IMR-90 (cell line): ENCODE measurements around the gene PITPNC1. TPM values are rescaled to one million over a fixed set of nuclear protein-coding genes. Genes with fewer than 3 reads are reported as not detected.

Experiments
- ATAC-seq: fragments of 200-7000 bp; cut with Tn5 transposase; 2 replicates; pipeline ENCODE4 v1.9.1; 2020; ENCODE audit warnings: low read depth, mild to moderate bottlenecking, moderate library complexity
- BruUV-seq: library from RNA; stranded (reverse); fragments of 400-500 nt; replicated peaks from 2 replicates; lab custom pipeline; 2021; lab: Mats Ljungman, UMichigan
- CTCF ChIA-PET: fragments of 300-600 bp; formaldehyde crosslinking; extraction: SDS; loops from one replicate; lab custom pipeline; 2021; ENCODE audit warnings: antibody characterized with exemption; lab: Yijun Ruan, JAX
- POLR2A ChIA-PET: fragments of 300-600 bp; sonication (Branson Sonifier 250); formaldehyde crosslinking; loops from one replicate; lab custom pipeline; 2022; ENCODE audit warnings: antibody characterized with exemption; ENCODE audit not compliant: unreplicated experiment; lab: Charles Lee
- DNase-seq: peaks from one replicate; pipeline ENCODE4 v3.0.0; 2013
- H2AFZ ChIP-seq: replicated peaks from 2 replicates; pipeline ENCODE3; 2013; ENCODE audit warnings: low read length, mild to moderate bottlenecking; ENCODE audit not compliant: poor library complexity
- H2AK5ac ChIP-seq: 2 replicates; pipeline ENCODE4 v1.6.1; 2013; ENCODE audit warnings: low read depth, low read length, inconsistent platforms
- H2AK9ac ChIP-seq: replicated peaks from 2 replicates; pipeline ENCODE3; 2013; ENCODE audit warnings: mild to moderate bottlenecking, low read depth, low read length, moderate library complexity; ENCODE audit not compliant: poor library complexity
- H2BK120ac ChIP-seq: 2 replicates; pipeline ENCODE4 v1.6.1; 2013; ENCODE audit warnings: low read depth, low read length, inconsistent platforms
- H2BK15ac ChIP-seq: 3 replicates; pipeline ENCODE4 v1.6.1; 2013; ENCODE audit warnings: low read depth, low read length, inconsistent platforms
- H2BK20ac ChIP-seq: 2 replicates; pipeline ENCODE4 v1.6.1; 2013; ENCODE audit warnings: low read depth, mild to moderate bottlenecking, inconsistent platforms, low read length, moderate library complexity
- H2BK5ac ChIP-seq: 2 replicates; pipeline ENCODE4 v1.6.1; 2013; ENCODE audit warnings: mild to moderate bottlenecking, low read depth, low read length, inconsistent platforms; ENCODE audit not compliant: poor library complexity, severe bottlenecking
- H3K14ac ChIP-seq: replicated peaks from 2 replicates; pipeline ENCODE4 v1.6.1; 2013; ENCODE audit warnings: low read depth, low read length, inconsistent platforms
- H3K18ac ChIP-seq: 2 replicates; pipeline ENCODE4 v1.6.1; 2013; ENCODE audit warnings: low read depth, low read length, control low read depth
- H3K23ac ChIP-seq: 2 replicates; pipeline ENCODE4 v1.6.1; 2013; ENCODE audit warnings: low read depth, low read length, inconsistent platforms
- H3K27ac ChIP-seq: 2 replicates; pipeline ENCODE4 v1.5.1; 2013; ENCODE audit warnings: mild to moderate bottlenecking, control low read depth, low read length; ENCODE audit not compliant: insufficient read depth
- H3K27me3 ChIP-seq: 2 replicates; pipeline ENCODE4 v1.6.1; 2013; ENCODE audit warnings: low read length; ENCODE audit not compliant: control insufficient read depth, insufficient read depth
- H3K36me3 ChIP-seq: 2 replicates; pipeline ENCODE4 v1.6.1; 2013; ENCODE audit warnings: low read length, mixed read lengths; ENCODE audit not compliant: control insufficient read depth, insufficient read depth
- H3K4ac ChIP-seq: 2 replicates; pipeline ENCODE4 v1.6.1; 2013; ENCODE audit warnings: low read depth, low read length, inconsistent platforms
- H3K4me1 ChIP-seq: 2 replicates; pipeline ENCODE4 v1.6.1; 2013; ENCODE audit warnings: low read length, mixed read lengths; ENCODE audit not compliant: control insufficient read depth, insufficient read depth
- H3K4me2 ChIP-seq: 2 replicates; pipeline ENCODE4 v1.6.1; 2013; ENCODE audit warnings: low read depth, mild to moderate bottlenecking, control low read depth, low read length, moderate library complexity
- H3K4me3 ChIP-seq: 2 replicates; pipeline ENCODE4 v1.5.1; 2013; ENCODE audit warnings: low read depth, mild to moderate bottlenecking, control low read depth, low read length, moderate library complexity; ENCODE audit not compliant: insufficient read depth
- H3K56ac ChIP-seq: 2 replicates; pipeline ENCODE4 v1.6.1; 2013; ENCODE audit warnings: low read length, inconsistent platforms; ENCODE audit not compliant: insufficient read depth; ENCODE audit errors: extremely low read depth
- H3K79me1 ChIP-seq, 2 experiments: 2 replicates each; pipeline ENCODE4 v1.6.1; 2013; ENCODE audit warnings: low read length in 2 of 2, inconsistent platforms in 1 of 2, low read depth in 1 of 2
- H3K9ac ChIP-seq: 2 replicates; pipeline ENCODE4 v1.6.1; 2013; ENCODE audit warnings: low read depth, low read length, control low read depth
- H3K9me1 ChIP-seq: 2 replicates; pipeline ENCODE4 v1.6.1; 2013; ENCODE audit warnings: low read length, inconsistent platforms; ENCODE audit not compliant: insufficient read depth
- H3K9me3 ChIP-seq: 2 replicates; pipeline ENCODE4 v1.6.1; 2013; ENCODE audit warnings: low read length; ENCODE audit not compliant: control insufficient read depth, insufficient read depth
- H4K20me1 ChIP-seq: 2 replicates; pipeline ENCODE4 v1.6.1; 2013; ENCODE audit warnings: low read length, inconsistent platforms; ENCODE audit not compliant: insufficient read depth
- H4K5ac ChIP-seq: 2 replicates; pipeline ENCODE4 v1.6.1; 2013; ENCODE audit warnings: mild to moderate bottlenecking, low read depth, low read length, control low read depth
- H4K8ac ChIP-seq, 2 experiments: 2 replicates each; pipeline ENCODE4 v1.6.1; 2013; ENCODE audit warnings: low read depth in 2 of 2, low read length in 2 of 2, control low read depth in 1 of 2, inconsistent platforms in 1 of 2
- H4K91ac ChIP-seq: 2 replicates; pipeline ENCODE4 v1.6.1; 2013; ENCODE audit warnings: low read depth, low read length, inconsistent platforms; ENCODE audit not compliant: insufficient read depth
- BHLHE40 ChIP-seq: fragments of 150-350 bp; IDR thresholded peaks from 2 replicates; pipeline ENCODE4 v1.6.1; 2016; ENCODE audit warnings: mild to moderate bottlenecking, low read depth, low read length
- CEBPB ChIP-seq: IDR thresholded peaks from 2 replicates; pipeline ENCODE4 v1.6.1; 2012; ENCODE audit warnings: low read depth, low read length, improper control_type of control experiment
- CHD1 ChIP-seq: IDR thresholded peaks from 2 replicates; pipeline ENCODE4 v1.6.1; 2012; ENCODE audit warnings: low read depth, low read length, improper control_type of control experiment
- CTCF ChIP-seq: conservative IDR thresholded peaks from 2 replicates; pipeline ENCODE4 v1.5.1; 2012; ENCODE audit warnings: mild to moderate bottlenecking, low read depth, low read length, improper control_type of control experiment
- ELK1 ChIP-seq: fragments of 150-350 bp; IDR thresholded peaks from 2 replicates; pipeline ENCODE4 v1.6.1; 2016; ENCODE audit warnings: low read depth, mild to moderate bottlenecking, low read length, moderate library complexity, borderline replicate concordance
- MAFK ChIP-seq: IDR thresholded peaks from 2 replicates; pipeline ENCODE4 v1.6.1; 2012; ENCODE audit warnings: low read depth, low read length, improper control_type of control experiment
- MAZ ChIP-seq: IDR thresholded peaks from 2 replicates; pipeline ENCODE4 v1.6.1; 2012; ENCODE audit warnings: low read depth, mild to moderate bottlenecking, low read length, improper control_type of control experiment, moderate library complexity, borderline replicate concordance
- MXI1 ChIP-seq: IDR thresholded peaks from 2 replicates; pipeline ENCODE4 v1.6.1; 2012; ENCODE audit warnings: low read depth, mild to moderate bottlenecking, low read length, moderate library complexity, borderline replicate concordance
- NFE2L2 ChIP-seq: fragments of 150-350 bp; IDR thresholded peaks from 2 replicates; pipeline ENCODE4 v1.6.1; 2016; ENCODE audit warnings: low read depth, mild to moderate bottlenecking, low read length
- RAD21 ChIP-seq: IDR thresholded peaks from 2 replicates; pipeline ENCODE4 v1.6.1; 2012; ENCODE audit warnings: low read length, improper control_type of control experiment
- RCOR1 ChIP-seq: IDR thresholded peaks from 2 replicates; pipeline ENCODE4 v1.6.1; 2012; ENCODE audit warnings: mild to moderate bottlenecking, low read length, improper control_type of control experiment; ENCODE audit not compliant: insufficient replicate concordance
- RFX5 ChIP-seq: IDR thresholded peaks from 2 replicates; pipeline ENCODE4 v1.8.0; 2012; ENCODE audit warnings: low read depth, mild to moderate bottlenecking, low read length, moderate library complexity
- SMC3 ChIP-seq: fragments of 150-350 bp; IDR thresholded peaks from 2 replicates; pipeline ENCODE4 v1.6.1; 2016; ENCODE audit warnings: low read depth, mild to moderate bottlenecking, antibody characterized with exemption, low read length, moderate library complexity
- USF2 ChIP-seq: fragments of 150-350 bp; IDR thresholded peaks from 2 replicates; pipeline ENCODE4 v1.6.1; 2017; ENCODE audit warnings: mild to moderate bottlenecking, antibody characterized with exemption, low read length, low read depth
- WGBS, 2 experiments: methylation state at CpG; one replicate each; pipeline versions ENCODE4 v1.1.5 to v1.1.7; 2013; ENCODE audit warnings: missing lambda C conversion rate in 2 of 2; ENCODE audit not compliant: insufficient read length in 1 of 2; ENCODE audit errors: extremely low coverage in 2 of 2; 5-methylcytosine and 5-hydroxymethylcytosine counted together
- dilution Hi-C: fragments of 300-500 bp; cut with HindIII; formaldehyde crosslinking; loops from one replicate; pipeline ENCODE4 v1.14.3; 2018; ENCODE audit warnings: low sequenced_read_pairs; ENCODE audit not compliant: unreplicated experiment
- in situ Hi-C: fragments of 300-500 bp; cut with MboI; formaldehyde crosslinking; loops from 3 replicates; pipeline ENCODE4 v1.14.3; 2019; ENCODE audit warnings: low sequenced_read_pairs, inconsistent platforms, mixed read lengths
- intact Hi-C: fragments of 100-400 bp; cut with micrococcal nuclease; formaldehyde crosslinking; loops from 2 replicates; pipeline ENCODE4 v1.10.0; 2022
- polyA plus RNA-seq, 3 experiments: library from polyadenylated mRNA; depleted of rRNA; stranded (reverse); fragments of >200 nt; gene quantifications; 2 replicates each; pipeline ENCODE4 v1.2.3, GENCODE V29; 2012; ENCODE audit warnings: low replicate concordance in 1 of 3
- total RNA-seq: library from RNA; depleted of rRNA; stranded (reverse); fragments of >200 nt; gene quantifications from 2 replicates; pipeline ENCODE4 v1.2.3, GENCODE V29; 2012

The PITPNC1 gene
- total and polyA plus RNA-seq, 2 of the 4 experiments (the other 2 are of a cell fraction), result 4.1 TPM

GRCh38 chr17:67742025-67742424 is 364.9 kb downstream of the PITPNC1 start:
- in situ Hi-C loops (no loop called here), intact Hi-C loops (loop anchor here (10.0 kb wide), 1 partner anchor 173 kb away; no protein-coding TSS in a partner anchor), dilution Hi-C loops (no loop called here)
- no peak overlapping the region for H2AK5ac ChIP-seq
- no peak overlapping the region for H3K4ac ChIP-seq
- BruUV-seq, result no TSS peak
- H2BK5ac ChIP-seq, result no peak overlapping the region
- no peak overlapping the region for H3K27ac ChIP-seq
- no peak overlapping the region for H3K23ac ChIP-seq
- no CpG with 5 or more reads among the region's 2 CpGs for WGBS, 2 experiments
- CTCF ChIA-PET, result no interaction called here
- H3K4me1 ChIP-seq, result no peaks in the 10 kb centered on the region
- H4K20me1 ChIP-seq, result no peaks in the 10 kb centered on the region
- ATAC-seq, result no peak
- POLR2A ChIA-PET, result no interaction called here
- no peak overlapping the region for H3K4me2 ChIP-seq
- H3K9me3 ChIP-seq, result no peaks in the 10 kb centered on the region
- peaks cover 41% of the 10 kb centered on the region for H3K36me3 ChIP-seq
- H4K5ac ChIP-seq, result no peak overlapping the region
- H2AK9ac ChIP-seq, result no peak overlapping the region
- no peak overlapping the region for H2BK120ac ChIP-seq
- no peak overlapping the region for H3K9ac ChIP-seq
- no peak for DNase-seq
- H2BK20ac ChIP-seq, result no peak overlapping the region
- no peaks in the 10 kb centered on the region for H3K9me1 ChIP-seq
- H3K56ac ChIP-seq, result no peak overlapping the region
- H3K27me3 ChIP-seq, result no peaks in the 10 kb centered on the region
- no peak overlapping the region for H4K91ac ChIP-seq
- no peak overlapping the region for H2BK15ac ChIP-seq
- no peak overlapping the region for H3K4me3 ChIP-seq
- no peak overlapping the region for H3K14ac ChIP-seq
- H4K8ac ChIP-seq, result no peak overlapping the region
- TF ChIP-seq SMC3 (no peak), CEBPB (no peak), RAD21 (no peak), USF2 (no peak), MXI1 (no peak), MAFK (no peak), NFE2L2 (no peak), RCOR1 (no peak), ELK1 (no peak), CHD1 (no peak), RFX5 (no peak), CTCF (no peak), BHLHE40 (no peak), MAZ (no peak)
- no peak overlapping the region for H3K18ac ChIP-seq
- H2AFZ ChIP-seq, result no peak overlapping the region
- H3K79me1 ChIP-seq, result peaks cover 0 to 6% of the 10 kb centered on the region in 2 experiments; a peak in 1 of 4 replicates
